HepG2 (cell line): ENCODE measurements around the gene DNAL4. TPM values are rescaled to one million over a fixed set of nuclear protein-coding genes. Genes with fewer than 3 reads are reported as not detected.
A peak's percentile ranks its signal among the peaks of the same experiment; 100 is the strongest.

Source experiments
- CREM ChIP-seq, 2 experiments: sonication (generic) in 1 of 2; formaldehyde crosslinking in 1 of 2; IDR thresholded peaks; 2 replicates each; pipeline versions ENCODE4 v1.4.0 to v1.6.1; 2016 to 2020; ENCODE audit warnings: antibody characterized with exemption in 1 of 2, mild to moderate bottlenecking in 1 of 2, missing genetic modification reagents in 1 of 2
- GMEB1 ChIP-seq: sonication (generic); formaldehyde crosslinking; IDR thresholded peaks from 2 replicates; pipeline ENCODE4 v1.5.1; 2020; ENCODE audit warnings: missing genetic modification reagents, mild to moderate bottlenecking, borderline replicate concordance
- MAFG ChIP-seq: sonication (generic); formaldehyde crosslinking; IDR thresholded peaks from 2 replicates; pipeline ENCODE4 v1.5.1; 2020; ENCODE audit warnings: mild to moderate bottlenecking, missing genetic modification reagents
- MED1 ChIP-seq: sonication (generic); formaldehyde crosslinking; IDR thresholded peaks from 2 replicates; pipeline ENCODE4 v1.4.0; 2020; ENCODE audit warnings: missing genetic modification reagents
- MEIS1 ChIP-seq: sonication (generic); formaldehyde crosslinking; IDR thresholded peaks from 2 replicates; pipeline ENCODE4 v1.9.0; 2021; ENCODE audit warnings: mild to moderate bottlenecking, missing genetic modification reagents, moderate library complexity, borderline replicate concordance
- PBX2 ChIP-seq: IDR thresholded peaks from 2 replicates; pipeline ENCODE4 v1.6.1; 2016; ENCODE audit warnings: control low read depth
- SSRP1 ChIP-seq: IDR thresholded peaks from 2 replicates; pipeline ENCODE4 v1.6.1; 2016; ENCODE audit warnings: control low read depth
- TARDBP ChIP-seq: sonication (generic); formaldehyde crosslinking; IDR thresholded peaks from 2 replicates; pipeline ENCODE4 v1.8.0; 2022; ENCODE audit warnings: mild to moderate bottlenecking, missing genetic modification reagents
- ZNF800 ChIP-seq: sonication (generic); formaldehyde crosslinking; IDR thresholded peaks from 2 replicates; pipeline ENCODE4 v1.4.0; 2020; ENCODE audit warnings: missing genetic modification reagents
- polyA plus RNA-seq, 8 experiments: library from polyadenylated mRNA; depleted of rRNA in 3 of 8; stranded (reverse) in 7 of 8; unstranded in 1 of 8; fragments of >200 nt; fragmentation: Illumina TruSeq in 4 of 8; extraction: Trizol in 4 of 8; gene quantifications; 2 replicates each; pipeline versions ENCODE4 v1.2.1 to v1.2.3, GENCODE V29; 2011 to 2016; ENCODE audit warnings: low read depth in 4 of 8, missing spikeins in 1 of 8, mixed read lengths in 1 of 8; ENCODE audit not compliant: insufficient read depth in 1 of 8
- total RNA-seq, 5 experiments: library from RNA; depleted of rRNA; stranded (reverse); fragments of >200 nt; fragmentation: Illumina TruSeq; extraction: Trizol; gene quantifications; 2 replicates each; pipeline ENCODE4 v1.2.3, GENCODE V29; 2016; ENCODE audit warnings: low read depth in 1 of 5
- TF ChIP-seq, protein P1 (sequence below): sonication (generic); formaldehyde crosslinking; IDR thresholded peaks from 2 replicates; pipeline ENCODE4 v1.4.0; 2020; ENCODE audit warnings: missing genetic modification reagents, borderline replicate concordance
- TF ChIP-seq, protein P2 (sequence below): sonication (generic); formaldehyde crosslinking; IDR thresholded peaks from 2 replicates; pipeline ENCODE4 v1.9.0; 2021; ENCODE audit warnings: mild to moderate bottlenecking, missing genetic modification reagents
- TF ChIP-seq, protein P3 (sequence below): sonication (generic); formaldehyde crosslinking; IDR thresholded peaks from 2 replicates; pipeline ENCODE4 v1.5.0; 2020; ENCODE audit warnings: missing genetic modification reagents

The DNAL4 gene
- total and polyA plus RNA-seq, 2 of the 13 experiments (the other 11 are each of a cell fraction or from before 2014, with no cell fraction given) = 8.0 to 10.7 TPM

GRCh38 chr22:38753948-38754750 is 39.8 kb downstream of the DNAL4 start (continued):
- TF ChIP-seq, protein P1, sequence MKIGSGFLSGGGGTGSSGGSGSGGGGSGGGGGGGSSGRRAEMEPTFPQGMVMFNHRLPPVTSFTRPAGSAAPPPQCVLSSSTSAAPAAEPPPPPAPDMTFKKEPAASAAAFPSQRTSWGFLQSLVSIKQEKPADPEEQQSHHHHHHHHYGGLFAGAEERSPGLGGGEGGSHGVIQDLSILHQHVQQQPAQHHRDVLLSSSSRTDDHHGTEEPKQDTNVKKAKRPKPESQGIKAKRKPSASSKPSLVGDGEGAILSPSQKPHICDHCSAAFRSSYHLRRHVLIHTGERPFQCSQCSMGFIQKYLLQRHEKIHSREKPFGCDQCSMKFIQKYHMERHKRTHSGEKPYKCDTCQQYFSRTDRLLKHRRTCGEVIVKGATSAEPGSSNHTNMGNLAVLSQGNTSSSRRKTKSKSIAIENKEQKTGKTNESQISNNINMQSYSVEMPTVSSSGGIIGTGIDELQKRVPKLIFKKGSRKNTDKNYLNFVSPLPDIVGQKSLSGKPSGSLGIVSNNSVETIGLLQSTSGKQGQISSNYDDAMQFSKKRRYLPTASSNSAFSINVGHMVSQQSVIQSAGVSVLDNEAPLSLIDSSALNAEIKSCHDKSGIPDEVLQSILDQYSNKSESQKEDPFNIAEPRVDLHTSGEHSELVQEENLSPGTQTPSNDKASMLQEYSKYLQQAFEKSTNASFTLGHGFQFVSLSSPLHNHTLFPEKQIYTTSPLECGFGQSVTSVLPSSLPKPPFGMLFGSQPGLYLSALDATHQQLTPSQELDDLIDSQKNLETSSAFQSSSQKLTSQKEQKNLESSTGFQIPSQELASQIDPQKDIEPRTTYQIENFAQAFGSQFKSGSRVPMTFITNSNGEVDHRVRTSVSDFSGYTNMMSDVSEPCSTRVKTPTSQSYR = peak; percentile 74
- TF ChIP-seq SSRP1 (CRISPR knock-in tag) = no peak; the same call in 1 of the 2 replicates
- TF ChIP-seq, protein P2, sequence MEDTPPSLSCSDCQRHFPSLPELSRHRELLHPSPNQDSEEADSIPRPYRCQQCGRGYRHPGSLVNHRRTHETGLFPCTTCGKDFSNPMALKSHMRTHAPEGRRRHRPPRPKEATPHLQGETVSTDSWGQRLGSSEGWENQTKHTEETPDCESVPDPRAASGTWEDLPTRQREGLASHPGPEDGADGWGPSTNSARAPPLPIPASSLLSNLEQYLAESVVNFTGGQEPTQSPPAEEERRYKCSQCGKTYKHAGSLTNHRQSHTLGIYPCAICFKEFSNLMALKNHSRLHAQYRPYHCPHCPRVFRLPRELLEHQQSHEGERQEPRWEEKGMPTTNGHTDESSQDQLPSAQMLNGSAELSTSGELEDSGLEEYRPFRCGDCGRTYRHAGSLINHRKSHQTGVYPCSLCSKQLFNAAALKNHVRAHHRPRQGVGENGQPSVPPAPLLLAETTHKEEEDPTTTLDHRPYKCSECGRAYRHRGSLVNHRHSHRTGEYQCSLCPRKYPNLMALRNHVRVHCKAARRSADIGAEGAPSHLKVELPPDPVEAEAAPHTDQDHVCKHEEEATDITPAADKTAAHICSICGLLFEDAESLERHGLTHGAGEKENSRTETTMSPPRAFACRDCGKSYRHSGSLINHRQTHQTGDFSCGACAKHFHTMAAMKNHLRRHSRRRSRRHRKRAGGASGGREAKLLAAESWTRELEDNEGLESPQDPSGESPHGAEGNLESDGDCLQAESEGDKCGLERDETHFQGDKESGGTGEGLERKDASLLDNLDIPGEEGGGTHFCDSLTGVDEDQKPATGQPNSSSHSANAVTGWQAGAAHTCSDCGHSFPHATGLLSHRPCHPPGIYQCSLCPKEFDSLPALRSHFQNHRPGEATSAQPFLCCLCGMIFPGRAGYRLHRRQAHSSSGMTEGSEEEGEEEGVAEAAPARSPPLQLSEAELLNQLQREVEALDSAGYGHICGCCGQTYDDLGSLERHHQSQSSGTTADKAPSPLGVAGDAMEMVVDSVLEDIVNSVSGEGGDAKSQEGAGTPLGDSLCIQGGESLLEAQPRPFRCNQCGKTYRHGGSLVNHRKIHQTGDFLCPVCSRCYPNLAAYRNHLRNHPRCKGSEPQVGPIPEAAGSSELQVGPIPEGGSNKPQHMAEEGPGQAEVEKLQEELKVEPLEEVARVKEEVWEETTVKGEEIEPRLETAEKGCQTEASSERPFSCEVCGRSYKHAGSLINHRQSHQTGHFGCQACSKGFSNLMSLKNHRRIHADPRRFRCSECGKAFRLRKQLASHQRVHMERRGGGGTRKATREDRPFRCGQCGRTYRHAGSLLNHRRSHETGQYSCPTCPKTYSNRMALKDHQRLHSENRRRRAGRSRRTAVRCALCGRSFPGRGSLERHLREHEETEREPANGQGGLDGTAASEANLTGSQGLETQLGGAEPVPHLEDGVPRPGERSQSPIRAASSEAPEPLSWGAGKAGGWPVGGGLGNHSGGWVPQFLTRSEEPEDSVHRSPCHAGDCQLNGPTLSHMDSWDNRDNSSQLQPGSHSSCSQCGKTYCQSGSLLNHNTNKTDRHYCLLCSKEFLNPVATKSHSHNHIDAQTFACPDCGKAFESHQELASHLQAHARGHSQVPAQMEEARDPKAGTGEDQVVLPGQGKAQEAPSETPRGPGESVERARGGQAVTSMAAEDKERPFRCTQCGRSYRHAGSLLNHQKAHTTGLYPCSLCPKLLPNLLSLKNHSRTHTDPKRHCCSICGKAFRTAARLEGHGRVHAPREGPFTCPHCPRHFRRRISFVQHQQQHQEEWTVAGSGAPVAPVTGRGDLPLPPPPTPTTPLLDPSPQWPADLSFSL (CRISPR knock-in tag) = peak; percentile 70; the same call in 1 of the 2 replicates
- peak; percentile 17; the same call in 1 of the 2 replicates for TF ChIP-seq TARDBP
- no peak for TF ChIP-seq MAFG (CRISPR knock-in tag)
- TF ChIP-seq PBX2 (CRISPR knock-in tag) = peak; percentile 33
- peak; percentile 23; the same call in 1 of the 2 replicates for TF ChIP-seq GMEB1 (CRISPR knock-in tag)
- peak; percentile 46 for TF ChIP-seq MED1
- peak; percentile 91; the same call in 1 of the 2 replicates for TF ChIP-seq MEIS1
- TF ChIP-seq ZNF800 (CRISPR knock-in tag) = no peak
- TF ChIP-seq CREM (IDR thresholded peaks at IDR 0.05) = peak; percentile 51; the same call in 1 of the 2 replicates
- no peak for TF ChIP-seq CREM (CRISPR knock-in tag; IDR thresholded peaks at IDR 0.05)
- TF ChIP-seq, protein P3, sequence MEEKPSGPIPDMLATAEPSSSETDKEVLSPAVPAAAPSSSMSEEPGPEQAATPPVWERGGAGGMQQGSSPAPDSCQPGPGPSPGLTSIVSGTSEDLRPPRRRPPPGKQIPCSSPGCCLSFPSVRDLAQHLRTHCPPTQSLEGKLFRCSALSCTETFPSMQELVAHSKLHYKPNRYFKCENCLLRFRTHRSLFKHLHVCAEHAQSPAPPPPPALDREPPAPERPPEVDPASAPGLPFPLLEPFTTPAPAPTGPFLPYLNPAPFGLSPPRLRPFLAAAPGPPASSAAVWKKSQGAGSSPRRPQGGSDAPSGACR = 0 out of 2 replicates have a peak, but pooled peaks have one; percentile 58
